PFSK-1 (cell line): Measurements from ENCODE around the gene FIBP.

Experiments used
- FOXP2 ChIP-seq: optimal IDR thresholded peaks from 2 replicates; pipeline ENCODE3; 2011; ENCODE audit warnings: borderline replicate concordance, control low read depth, inconsistent platforms; ENCODE audit not compliant: insufficient read depth; ENCODE audit errors: extremely low read length, extremely low read depth
- POLR2AphosphoS5 ChIP-seq: IDR thresholded peaks from 2 replicates; pipeline ENCODE4 v1.6.1; 2012; ENCODE audit warnings: low read depth, mild to moderate bottlenecking, control low read depth, low read length, moderate library complexity
- REST ChIP-seq, 2 experiments: IDR thresholded peaks; 2 replicates each; pipeline versions ENCODE4 v1.6.1 to v1.8.0; 2011 to 2012; ENCODE audit warnings: low read depth in 2 of 2, low read length in 2 of 2, control low read depth in 1 of 2, inconsistent platforms in 1 of 2, mild to moderate bottlenecking in 1 of 2, moderate library complexity in 1 of 2; ENCODE audit not compliant: insufficient read depth in 1 of 2
- SIN3A ChIP-seq: IDR thresholded peaks from 2 replicates; pipeline ENCODE4 v1.6.1; 2012; ENCODE audit warnings: mild to moderate bottlenecking, low read length, moderate library complexity, borderline replicate concordance; ENCODE audit not compliant: insufficient read depth
- TAF1 ChIP-seq: IDR thresholded peaks from 2 replicates; pipeline ENCODE4 v1.6.1; 2012; ENCODE audit warnings: low read length, control low read depth, borderline replicate concordance; ENCODE audit not compliant: insufficient read depth

The FIBP gene

GRCh38 chr11:65931773-65932557 lies 43.7 kb upstream of the FIBP start:
- TF ChIP-seq REST (IDR thresholded peaks at IDR 0.05; ENCODE audit: insufficient read depth in 1 of 2, low read depth in 2 of 2, low read length in 2 of 2), result no peak
- TF ChIP-seq SIN3A, result no peak
- TF ChIP-seq FOXP2, result no peak
- no peak for TF ChIP-seq TAF1

GRCh38 chr11:65928667-65929066 lies 40.4 kb upstream of the FIBP start:
- TF ChIP-seq POLR2AphosphoS5 (no peak), SIN3A (no peak), FOXP2 (no peak), TAF1 (no peak), REST (IDR thresholded peaks at IDR 0.05; ENCODE audit: insufficient read depth in 1 of 2, low read depth in 2 of 2, low read length in 2 of 2) (no peak)

- TF ChIP-seq POLR2AphosphoS5, result no peak
- TF ChIP-seq TAF1, result no peak
- TF ChIP-seq SIN3A, result no peak
- no peak for TF ChIP-seq FOXP2
- TF ChIP-seq REST (IDR thresholded peaks at IDR 0.05; ENCODE audit: insufficient read depth in 1 of 2, low read depth in 2 of 2, low read length in 2 of 2), result no peak
These were observed 39.7 kb upstream of the FIBP start for GRCh38 chr11:65927904-65928397.

GRCh38 chr11:65925397-65925796 lies 37.1 kb upstream of the FIBP start:
- no peak for TF ChIP-seq FOXP2
- no peak for TF ChIP-seq TAF1
- TF ChIP-seq SIN3A, result no peak
- no peak for TF ChIP-seq POLR2AphosphoS5
- TF ChIP-seq REST (IDR thresholded peaks at IDR 0.05; ENCODE audit: insufficient read depth in 1 of 2, low read depth in 2 of 2, low read length in 2 of 2), result no peak

- TF ChIP-seq FOXP2 (no peak), REST (IDR thresholded peaks at IDR 0.05; ENCODE audit: insufficient read depth in 1 of 2, low read depth in 2 of 2, low read length in 2 of 2) (no peak), SIN3A (no peak), POLR2AphosphoS5 (no peak), TAF1 (no peak)
These were observed 34.3 kb upstream of the FIBP start for GRCh38 chr11:65922565-65922964.
